ENCODE measurements around the gene RREB1.

- TF ChIP-seq CTCF (conservative IDR thresholded peaks at IDR 0.05) (no peak), ZFX (IDR thresholded peaks at IDR 0.05) (no peak)
Observed at GRCh38 chr6:7073082-7073820, 34.5 kb upstream of the RREB1 start.
